ENCODE measurements around the gene P2RX7. TPM values are rescaled to one million over a fixed set of nuclear protein-coding genes. Genes with fewer than 3 reads are reported as not detected.

Gene P2RX7
- total RNA-seq, 1 donor = 4.0 TPM

GRCh38 chr12:121129811-121130147 lies 2.9 kb upstream of the P2RX7 start:
- no peak for DNase-seq (ENCODE audit: insufficient read length, low spot score, missing footprints)
- peak overlapping the region; percentile 86 for H3K4me2 ChIP-seq (ENCODE audit: insufficient read depth, low read length)
- no peaks in the 10 kb centered on the region for H3K36me3 ChIP-seq (ENCODE audit: insufficient read depth, low read length)
- H3K9me3 ChIP-seq (ENCODE audit: low read depth, low read length) = no peaks in the 10 kb centered on the region
- peaks cover 19% of the 10 kb centered on the region for H3K4me1 ChIP-seq (ENCODE audit: insufficient read depth, low read length)
- no peaks in the 10 kb centered on the region for H3K79me2 ChIP-seq (ENCODE audit: insufficient read depth, low read length)
- no peak overlapping the region for H3K4me3 ChIP-seq (ENCODE audit: insufficient read depth, low read length)
- peaks cover 3% of the 10 kb centered on the region for H3K27me3 ChIP-seq (ENCODE audit: insufficient read depth, low read length)
- H4K20me1 ChIP-seq (ENCODE audit: insufficient read depth, low read length) = no peaks in the 10 kb centered on the region
- H2AFZ ChIP-seq (ENCODE audit: low read length) = no peak overlapping the region
- H3K27ac ChIP-seq (ENCODE audit: low read depth, low read length) = no peak overlapping the region
- TF ChIP-seq, protein P1, sequence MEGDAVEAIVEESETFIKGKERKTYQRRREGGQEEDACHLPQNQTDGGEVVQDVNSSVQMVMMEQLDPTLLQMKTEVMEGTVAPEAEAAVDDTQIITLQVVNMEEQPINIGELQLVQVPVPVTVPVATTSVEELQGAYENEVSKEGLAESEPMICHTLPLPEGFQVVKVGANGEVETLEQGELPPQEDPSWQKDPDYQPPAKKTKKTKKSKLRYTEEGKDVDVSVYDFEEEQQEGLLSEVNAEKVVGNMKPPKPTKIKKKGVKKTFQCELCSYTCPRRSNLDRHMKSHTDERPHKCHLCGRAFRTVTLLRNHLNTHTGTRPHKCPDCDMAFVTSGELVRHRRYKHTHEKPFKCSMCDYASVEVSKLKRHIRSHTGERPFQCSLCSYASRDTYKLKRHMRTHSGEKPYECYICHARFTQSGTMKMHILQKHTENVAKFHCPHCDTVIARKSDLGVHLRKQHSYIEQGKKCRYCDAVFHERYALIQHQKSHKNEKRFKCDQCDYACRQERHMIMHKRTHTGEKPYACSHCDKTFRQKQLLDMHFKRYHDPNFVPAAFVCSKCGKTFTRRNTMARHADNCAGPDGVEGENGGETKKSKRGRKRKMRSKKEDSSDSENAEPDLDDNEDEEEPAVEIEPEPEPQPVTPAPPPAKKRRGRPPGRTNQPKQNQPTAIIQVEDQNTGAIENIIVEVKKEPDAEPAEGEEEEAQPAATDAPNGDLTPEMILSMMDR (IDR thresholded peaks at IDR 0.05; ENCODE audit: extremely low read depth, low read depth, low read length) = no peak

DNA sequence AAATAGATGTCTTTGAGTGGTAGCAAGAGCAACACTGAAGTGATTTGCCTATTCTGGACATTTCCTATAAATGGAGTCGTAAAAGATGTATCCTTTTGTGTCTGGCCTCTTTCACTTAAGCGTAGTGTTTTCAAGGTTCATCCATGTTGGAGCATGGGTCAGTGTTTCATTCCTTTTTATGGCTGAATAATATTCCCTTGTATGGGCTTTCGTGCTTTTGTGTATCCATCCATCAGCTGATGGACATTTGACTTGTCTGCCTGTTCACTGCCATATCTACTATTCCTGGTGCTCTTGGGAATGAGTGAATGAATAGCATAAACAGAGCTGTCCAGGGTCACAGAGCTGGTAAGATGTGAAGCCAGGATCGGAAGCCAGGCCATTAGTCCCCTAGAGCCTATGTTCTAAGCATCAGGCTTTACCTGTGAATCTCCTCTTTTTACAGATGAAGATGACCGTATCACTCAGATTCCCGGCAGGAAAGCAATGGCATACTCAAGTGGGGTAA lies 1.8 kb upstream of the P2RX7 start:
- no peak overlapping the region for H2AFZ ChIP-seq (ENCODE audit: low read length)
- H3K4me1 ChIP-seq (ENCODE audit: insufficient read depth, low read length) = peaks cover 19% of the 10 kb centered on the region
- no peaks in the 10 kb centered on the region for H3K9me3 ChIP-seq (ENCODE audit: low read depth, low read length)
- TF ChIP-seq, protein P1 (IDR thresholded peaks at IDR 0.05; ENCODE audit: extremely low read depth, low read depth, low read length) = no peak
- H3K27ac ChIP-seq (ENCODE audit: low read depth, low read length) = no peak overlapping the region
- H3K36me3 ChIP-seq (ENCODE audit: insufficient read depth, low read length) = no peaks in the 10 kb centered on the region
- peaks cover 3% of the 10 kb centered on the region for H3K27me3 ChIP-seq (ENCODE audit: insufficient read depth, low read length)
- H3K79me2 ChIP-seq (ENCODE audit: insufficient read depth, low read length) = no peaks in the 10 kb centered on the region
- no peak overlapping the region for H3K4me2 ChIP-seq (ENCODE audit: insufficient read depth, low read length)
- no peak overlapping the region for H3K4me3 ChIP-seq (ENCODE audit: insufficient read depth, low read length)
- no peak for DNase-seq (ENCODE audit: insufficient read length, low spot score, missing footprints)
- no peaks in the 10 kb centered on the region for H4K20me1 ChIP-seq (ENCODE audit: insufficient read depth, low read length)

GRCh38 chr12:121131941-121132341 lies 735 bp upstream of the P2RX7 start:
- Histone ChIP-seq H2AFZ (ENCODE audit: low read length) (no peak overlapping the region), H3K4me3 (ENCODE audit: insufficient read depth, low read length) (no peak overlapping the region), H3K4me1 (ENCODE audit: insufficient read depth, low read length) (peaks cover 19% of the 10 kb centered on the region), H3K36me3 (ENCODE audit: insufficient read depth, low read length) (no peaks in the 10 kb centered on the region), H3K9me3 (ENCODE audit: low read depth, low read length) (no peaks in the 10 kb centered on the region), H3K4me2 (ENCODE audit: insufficient read depth, low read length) (no peak overlapping the region), H3K79me2 (ENCODE audit: insufficient read depth, low read length) (no peaks in the 10 kb centered on the region), H3K27me3 (ENCODE audit: insufficient read depth, low read length) (no peaks in the 10 kb centered on the region), H3K27ac (ENCODE audit: low read depth, low read length) (no peak overlapping the region), H4K20me1 (ENCODE audit: insufficient read depth, low read length) (no peaks in the 10 kb centered on the region)
- DNase-seq (ENCODE audit: insufficient read length, low spot score, missing footprints) = no peak
- TF ChIP-seq, protein P1 (IDR thresholded peaks at IDR 0.05; ENCODE audit: extremely low read depth, low read depth, low read length) = no peak

- Histone ChIP-seq H3K9me3 (ENCODE audit: low read depth, low read length) (no peaks in the 10 kb centered on the region), H3K4me2 (ENCODE audit: insufficient read depth, low read length) (peak overlapping the region; percentile 99), H3K27me3 (ENCODE audit: insufficient read depth, low read length) (no peaks in the 10 kb centered on the region), H3K4me1 (ENCODE audit: insufficient read depth, low read length) (peaks cover 18% of the 10 kb centered on the region), H4K20me1 (ENCODE audit: insufficient read depth, low read length) (no peaks in the 10 kb centered on the region), H2AFZ (ENCODE audit: low read length) (no peak overlapping the region), H3K36me3 (ENCODE audit: insufficient read depth, low read length) (no peaks in the 10 kb centered on the region), H3K27ac (ENCODE audit: low read depth, low read length) (no peak overlapping the region), H3K79me2 (ENCODE audit: insufficient read depth, low read length) (no peaks in the 10 kb centered on the region), H3K4me3 (ENCODE audit: insufficient read depth, low read length) (no peak overlapping the region)
- TF ChIP-seq, protein P1 (IDR thresholded peaks at IDR 0.05; ENCODE audit: extremely low read depth, low read depth, low read length) = no peak
- no peak for DNase-seq (ENCODE audit: insufficient read length, low spot score, missing footprints)
These were observed 1.2 kb downstream of the P2RX7 start for GRCh38 chr12:121133838-121134237.
